Stimulated activated CD8-positive, alpha-beta memory T cell treated with anti-CD3 and anti-CD28 coated beads, Interleukin-15, amount 100 ng/mL, for 48 hours (primary cell): ENCODE measurements around the gene LRRC9.
"Not testable (repeated sequence)": the region's sequence is repeated elsewhere in the genome, so short reads cannot be mapped to it uniquely, and the experiment has no call there.

ENCODE experiments used
- DNase-seq, 2 donors: peaks; one replicate each; pipeline ENCODE4 v3.0.0-alpha.2; 2020; ENCODE audit warnings: low read depth in 2 of 2

Gene LRRC9

GRCh38 chr14:59919570-59920377, at the start of gene LRRC9:
Gene LRRC9, plus strand, starts transcription at chr14:59920144.
- DNase-seq = no peak

GRCh38 chr14:59870277-59871165, 49.4 kb upstream of the LRRC9 start, which contains the start of gene RTN1:
Gene RTN1, minus strand, starts transcription at chr14:59870776. Its CDS starts 146 bp downstream, at chr14:59870630.
- DNase-seq = peak in 1 of 2 donors; percentile 1

- DNase-seq = no peak
These were observed 48.8 kb upstream of the LRRC9 start for GRCh38 chr14:59871166-59871495.

GRCh38 chr14:59882957-59883356, 37.0 kb upstream of the LRRC9 start:
- DNase-seq = no peak

- no peak for DNase-seq
These were observed 29.3 kb upstream of the LRRC9 start for GRCh38 chr14:59890676-59891075.

GRCh38 chr14:59895721-59896120, 24.2 kb upstream of the LRRC9 start:
- DNase-seq = no peak

GRCh38 chr14:59897757-59898383, 22.1 kb upstream of the LRRC9 start:
- DNase-seq = no peak

GRCh38 chr14:59900556-59900955, 19.4 kb upstream of the LRRC9 start:
- DNase-seq = no peak

- DNase-seq = no peak
These were observed 15.8 kb upstream of the LRRC9 start for GRCh38 chr14:59904184-59904583.

- no peak for DNase-seq
These were observed 14.8 kb upstream of the LRRC9 start for GRCh38 chr14:59905188-59905587.

- DNase-seq = no peak
These were observed 7.5 kb upstream of the LRRC9 start for GRCh38 chr14:59912443-59912842.

GRCh38 chr14:59913187-59913586, 6.8 kb upstream of the LRRC9 start:
- no peak for DNase-seq

- DNase-seq = no peak
These were observed 947 bp upstream of the LRRC9 start for GRCh38 chr14:59918824-59919569.

- no peak for DNase-seq
These were observed 387 bp downstream of the LRRC9 start for GRCh38 chr14:59920378-59920683.

GRCh38 chr14:59925797-59926196, 5.9 kb downstream of the LRRC9 start:
- DNase-seq = no peak

- DNase-seq = no peak
These were observed 6.6 kb downstream of the LRRC9 start for GRCh38 chr14:59926534-59926933.

GRCh38 chr14:59931237-59931636, 11.3 kb downstream of the LRRC9 start:
- DNase-seq = no peak

- no peak for DNase-seq
These were observed 16.2 kb downstream of the LRRC9 start for GRCh38 chr14:59936145-59936544.

- DNase-seq = no peak
These were observed 19.9 kb downstream of the LRRC9 start for GRCh38 chr14:59939828-59940227.

GRCh38 chr14:59942296-59942862, 22.4 kb downstream of the LRRC9 start:
- not testable (repeated sequence) for DNase-seq

- DNase-seq = no peak
These were observed 25.0 kb downstream of the LRRC9 start for GRCh38 chr14:59944909-59945308.
